Panc1 (cell line): ENCODE measurements around the gene SRRT.
"Not testable (repeated sequence)": the region's sequence is repeated elsewhere in the genome, so short reads cannot be mapped to it uniquely, and the experiment has no call there.

Experiments used
- CTCF ChIP-seq: fragments of 450-650 bp; IDR thresholded peaks from 2 replicates; pipeline ENCODE4 v1.5.1; 2017; ENCODE audit warnings: mild to moderate bottlenecking
- POLR2AphosphoS5 ChIP-seq: IDR thresholded peaks from 2 replicates; pipeline ENCODE4 v1.6.1; 2012; ENCODE audit warnings: mild to moderate bottlenecking, low read depth, low read length, moderate library complexity
- REST ChIP-seq, 2 experiments: IDR thresholded peaks; 2 replicates each; pipeline ENCODE4 v1.6.1; 2011 to 2012; ENCODE audit warnings: low read depth in 2 of 2, control low read depth in 1 of 2, low read length in 1 of 2, mild to moderate bottlenecking in 1 of 2, moderate library complexity in 1 of 2; ENCODE audit not compliant: insufficient read depth in 1 of 2

GRCh38 chr7:100854899-100855298, 20.0 kb upstream of the SRRT start:
- not testable (repeated sequence) for TF ChIP-seq CTCF; REST (IDR thresholded peaks at IDR 0.05; ENCODE audit: insufficient read depth in 1 of 2, low read depth in 2 of 2, low read length in 1 of 2); POLR2AphosphoS5
